HG03520 (cell line): Measurements from ENCODE around the gene RGS14.
"Not testable (repeated sequence)": the region's sequence is repeated elsewhere in the genome, so short reads cannot be mapped to it uniquely, and the experiment has no call there.

ENCODE experiments used
- ATAC-seq: cut with Tn5 transposase; IDR thresholded peaks from one replicate; pipeline ENCODE4 v1.9.1; 2021; ENCODE audit warnings: mild to moderate bottlenecking, moderate library complexity; ENCODE audit not compliant: unreplicated experiment

RGS14 gene

DNA sequence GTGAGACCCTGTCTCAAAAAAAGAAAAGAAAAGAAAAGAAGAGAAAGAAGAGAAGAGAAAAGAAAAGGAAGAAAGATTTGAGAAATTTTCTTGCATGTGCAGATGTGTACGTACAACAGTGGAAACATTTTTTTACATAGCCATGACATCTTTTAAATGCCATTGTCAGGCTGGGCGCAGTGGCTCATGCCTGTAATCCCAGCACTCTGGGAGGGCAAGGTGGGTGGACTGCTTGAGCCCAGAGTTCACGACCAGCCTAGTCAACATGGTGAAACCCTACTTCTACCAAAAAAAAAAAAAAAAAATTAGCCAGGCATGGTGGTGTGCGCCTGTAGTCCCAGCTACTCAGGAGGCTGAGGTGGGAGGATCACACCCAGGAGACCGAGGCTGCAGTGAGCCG lies 12.8 kb upstream of the RGS14 start:
- no peak for ATAC-seq

- no peak for ATAC-seq
These were observed 10.9 kb upstream of the RGS14 start for GRCh38 chr5:177346820-177347219.

- ATAC-seq: no peak
These were observed 10.0 kb upstream of the RGS14 start for GRCh38 chr5:177347699-177348098.

GRCh38 chr5:177349362-177349647 lies 8.4 kb upstream of the RGS14 start:
- no peak for ATAC-seq

DNA sequence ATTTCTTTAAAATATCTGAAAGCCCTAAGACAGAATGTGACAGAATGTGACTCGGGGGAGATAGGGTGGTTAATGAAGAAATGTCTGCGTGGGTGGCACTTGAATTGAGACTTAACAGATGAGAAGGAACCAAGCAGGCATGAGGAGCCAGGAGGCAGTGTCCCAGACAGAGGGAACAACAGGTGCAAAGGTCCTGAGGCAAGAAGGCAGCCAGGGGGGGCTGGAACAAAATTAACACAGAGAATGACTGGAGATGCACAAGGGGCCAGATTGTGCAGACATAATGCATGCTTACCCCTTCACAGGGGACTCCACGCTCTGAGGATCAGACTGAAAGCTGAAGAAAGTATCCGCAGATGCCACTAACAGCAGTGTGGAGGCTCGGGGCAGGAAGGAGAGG lies 8.0 kb upstream of the RGS14 start:
- ATAC-seq: no peak

- peak; percentile 5 for ATAC-seq
These were observed 6.8 kb upstream of the RGS14 start for GRCh38 chr5:177350776-177351391.

DNA sequence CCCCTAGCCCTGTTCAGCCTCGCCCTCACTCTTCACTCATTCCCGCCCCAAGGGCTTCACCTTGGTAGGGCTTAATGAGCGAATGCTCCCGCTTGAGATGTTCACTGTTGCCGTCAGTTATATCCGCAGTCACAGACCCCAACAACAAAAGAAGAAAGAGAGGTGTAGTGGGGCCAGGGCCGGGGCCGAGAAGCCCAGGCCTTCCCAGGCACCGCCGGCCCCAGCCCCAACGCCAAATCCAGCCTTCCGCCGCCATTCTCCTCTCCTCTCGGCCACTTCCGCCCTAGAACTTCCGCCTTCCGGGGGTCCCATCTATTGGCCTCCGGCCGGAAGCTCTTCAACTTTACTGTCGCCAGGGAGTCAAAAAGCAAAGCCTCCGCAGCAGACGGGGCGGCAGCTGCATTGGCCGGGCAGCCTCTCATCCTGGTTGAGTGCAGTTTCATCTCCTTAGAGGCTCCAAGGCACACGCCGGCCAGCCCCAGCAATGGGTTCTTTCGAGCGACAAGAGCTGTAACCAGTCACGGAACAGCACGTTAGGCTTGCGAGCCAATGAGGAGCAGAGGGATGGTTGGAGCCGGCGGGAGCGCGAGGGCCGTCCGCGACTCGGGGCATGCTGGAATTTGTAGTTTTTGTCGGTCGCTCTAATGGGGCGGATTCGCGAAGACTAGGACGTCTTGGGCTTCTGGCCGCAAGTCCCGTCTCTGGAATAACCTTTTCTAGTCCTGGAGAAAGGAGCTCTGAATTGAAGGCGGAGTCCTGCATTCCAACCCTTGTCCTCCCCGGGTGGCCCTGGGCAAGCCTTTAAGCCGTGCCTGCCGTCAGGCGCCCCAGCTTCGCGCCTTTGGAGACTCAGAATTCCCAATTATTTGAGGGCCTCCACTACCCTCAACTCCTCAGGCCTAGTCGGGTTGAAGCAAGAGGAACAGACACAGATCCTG lies 6.1 kb upstream of the RGS14 start, which contains the start of gene LMAN2:
Gene LMAN2 (minus strand): TSS at position 277 of the 938 bp plus-strand sequence. CDS start 21 bp downstream, at position 256.
- ATAC-seq: peak; percentile 89

DNA sequence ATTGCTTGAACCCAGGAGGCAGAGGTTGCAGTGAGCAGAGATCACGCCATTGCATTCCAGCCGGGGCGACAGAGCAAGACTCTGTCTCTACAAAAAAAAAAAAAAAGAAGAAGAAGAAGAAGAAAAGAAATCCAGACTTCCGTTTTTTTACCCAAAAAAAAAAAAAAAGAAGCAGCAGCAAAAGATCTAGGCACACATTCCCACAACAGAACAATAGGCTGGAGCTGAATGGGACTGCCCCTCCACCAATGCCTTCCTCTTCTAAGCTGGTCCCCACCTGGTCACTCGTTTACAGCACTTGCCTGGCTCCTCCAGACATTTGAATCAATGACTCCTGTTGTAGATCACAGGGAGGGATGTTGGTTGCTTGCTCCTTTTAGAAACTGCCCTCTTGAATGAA lies 4.6 kb upstream of the RGS14 start:
- ATAC-seq: no peak

DNA sequence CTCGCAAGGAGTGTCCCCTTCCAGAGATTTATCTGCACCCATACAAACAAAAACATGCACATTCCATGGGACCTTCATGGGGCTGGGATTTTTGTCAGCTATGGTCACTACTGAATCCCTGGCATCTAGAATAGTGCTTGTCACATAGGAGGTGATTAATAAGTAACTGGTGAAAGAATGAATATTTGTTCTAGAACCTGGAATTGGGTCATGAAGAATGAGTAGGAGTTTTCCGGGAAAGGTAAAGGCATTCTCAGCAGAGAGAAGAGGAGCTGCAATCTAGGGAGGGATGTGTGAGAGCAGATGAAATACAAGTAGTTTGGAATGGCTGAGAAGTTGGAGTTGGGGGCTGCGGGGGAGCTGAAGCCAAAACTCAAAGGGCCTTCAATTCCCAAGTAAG lies 3.5 kb upstream of the RGS14 start:
- no peak for ATAC-seq

- no peak for ATAC-seq
These were observed 3.0 kb upstream of the RGS14 start for GRCh38 chr5:177354711-177355110.

DNA sequence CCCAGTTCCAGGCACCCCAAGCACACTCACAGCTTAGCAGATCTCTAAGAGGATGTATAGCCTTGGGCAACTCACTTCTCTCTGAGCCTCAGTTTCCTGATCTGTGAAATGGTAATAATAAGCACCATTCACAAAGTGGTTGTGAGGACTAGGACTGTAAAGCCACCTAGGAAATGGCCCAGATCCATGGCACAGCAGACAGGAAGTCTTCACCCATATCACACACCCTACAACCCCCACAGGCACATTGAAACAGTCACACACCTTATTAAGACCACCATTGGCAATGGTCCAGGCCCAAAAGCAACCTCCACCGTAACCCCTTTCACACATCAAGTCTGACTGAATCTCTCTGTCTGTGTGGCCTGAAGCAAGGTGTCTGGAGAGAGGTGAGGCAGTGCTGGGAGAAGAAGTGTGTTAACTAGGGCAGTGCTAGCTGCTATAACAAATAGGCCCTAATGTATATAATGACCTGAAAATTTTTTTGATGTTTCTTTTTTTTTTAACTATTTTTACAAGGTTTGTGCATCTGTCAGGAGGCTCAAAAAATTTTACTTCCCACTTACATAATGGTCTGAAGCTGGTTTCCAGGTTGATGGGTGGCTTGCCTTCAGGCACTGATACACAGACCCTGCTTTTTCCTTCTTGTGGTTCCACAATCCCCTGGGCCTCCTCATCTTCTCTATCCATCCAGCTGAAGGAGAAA lies 2.4 kb upstream of the RGS14 start:
- ATAC-seq: no peak

- no peak for ATAC-seq
These were observed 1.9 kb upstream of the RGS14 start for GRCh38 chr5:177355868-177356168.

DNA sequence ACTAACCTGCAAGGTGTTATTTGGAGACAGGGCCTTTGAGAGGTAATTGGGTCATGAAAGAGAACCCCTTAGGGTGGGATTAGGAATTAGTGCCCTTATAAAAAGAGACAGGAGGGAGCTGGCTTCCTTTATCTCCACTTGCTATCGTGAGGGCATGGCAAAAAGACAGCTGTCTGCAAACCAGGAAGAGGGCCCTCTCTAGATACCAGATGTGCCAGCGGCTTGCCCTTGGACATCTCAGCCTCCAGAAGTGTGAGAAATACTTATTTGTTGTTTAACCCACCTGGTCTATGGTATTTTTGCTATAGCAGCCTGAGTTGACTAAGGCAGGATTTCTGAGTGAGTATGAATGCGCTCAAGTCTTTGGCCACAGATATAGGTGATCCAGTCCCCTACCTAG lies 978 bp upstream of the RGS14 start:
- ATAC-seq: no peak

- no peak for ATAC-seq
These were observed 622 bp upstream of the RGS14 start for GRCh38 chr5:177357146-177357458.

- ATAC-seq: no peak
These were observed 671 bp downstream of the RGS14 start for GRCh38 chr5:177358370-177358819.

DNA sequence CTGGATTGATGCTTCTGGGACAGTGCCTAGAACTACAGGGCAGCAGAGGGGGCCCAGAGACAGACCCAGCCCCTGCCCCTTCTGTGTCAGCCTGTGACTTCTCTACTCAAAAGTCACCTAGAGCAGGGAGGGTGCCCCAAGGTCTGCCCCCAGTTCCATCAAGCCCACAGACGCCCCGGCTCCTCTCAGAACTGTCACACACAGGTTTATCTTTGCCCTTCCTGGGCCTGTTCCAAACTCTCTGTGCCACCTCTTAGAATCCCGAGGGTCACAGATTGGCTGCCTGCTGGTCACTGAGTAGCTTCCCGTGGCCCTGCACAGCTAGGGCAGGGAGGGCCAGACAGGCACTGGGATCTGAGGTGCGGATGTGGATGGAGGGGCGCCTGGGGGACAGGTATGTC lies 1.7 kb downstream of the RGS14 start:
- no peak for ATAC-seq

- ATAC-seq: no peak
These were observed 2.1 kb downstream of the RGS14 start for GRCh38 chr5:177359860-177360259.

- not testable (repeated sequence) for ATAC-seq
These were observed 3.0 kb downstream of the RGS14 start for GRCh38 chr5:177360740-177361139.

- ATAC-seq: no peak
These were observed 3.9 kb downstream of the RGS14 start for GRCh38 chr5:177361418-177362291.

- no peak for ATAC-seq
These were observed 4.5 kb downstream of the RGS14 start for GRCh38 chr5:177362292-177362609.
